GM13976 (cell line): Measurements from ENCODE around the gene CD2.
A peak's percentile ranks its signal among the peaks of the same experiment; 100 is the strongest.

Source experiments
- DNase-seq: peaks from one replicate; pipeline ENCODE4 v3.0.0; 2012; ENCODE audit warnings: low spot score
- in situ Hi-C: fragments of 300-500 bp; cut with MboI; formaldehyde crosslinking; loops from one replicate; pipeline ENCODE4 v1.12.0; 2022; ENCODE audit warnings: low sequenced_read_pairs, mixed read lengths, inconsistent platforms; ENCODE audit not compliant: unreplicated experiment
- TF ChIP-seq, protein P1 (sequence below): IDR thresholded peaks from 2 replicates; pipeline ENCODE4 v1.5.1; 2012; ENCODE audit warnings: borderline replicate concordance, mild to moderate bottlenecking; ENCODE audit not compliant: insufficient read depth; ENCODE audit errors: extremely low read depth, missing control alignments, control extremely low read depth

The CD2 gene

DNA sequence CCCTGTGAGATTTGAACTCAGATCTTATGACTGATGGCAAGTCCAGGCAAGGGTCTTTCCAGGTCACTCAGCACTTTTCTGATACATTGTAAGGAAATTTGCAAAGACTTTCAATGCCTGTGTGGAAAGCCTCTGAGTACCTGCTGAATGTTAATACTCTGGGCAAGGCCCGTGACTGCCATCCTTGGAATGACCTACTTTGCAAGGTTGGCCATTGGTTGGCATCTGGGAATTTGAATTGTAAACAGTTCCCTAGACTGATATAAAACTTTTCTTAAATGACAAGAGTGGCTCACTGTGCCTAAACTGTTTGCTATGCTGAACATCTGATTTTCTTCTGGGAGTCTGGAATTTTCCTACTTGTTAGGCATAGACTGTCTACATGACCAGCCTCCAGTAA is 57.1 kb downstream of the CD2 start:
- TF ChIP-seq, protein P1, sequence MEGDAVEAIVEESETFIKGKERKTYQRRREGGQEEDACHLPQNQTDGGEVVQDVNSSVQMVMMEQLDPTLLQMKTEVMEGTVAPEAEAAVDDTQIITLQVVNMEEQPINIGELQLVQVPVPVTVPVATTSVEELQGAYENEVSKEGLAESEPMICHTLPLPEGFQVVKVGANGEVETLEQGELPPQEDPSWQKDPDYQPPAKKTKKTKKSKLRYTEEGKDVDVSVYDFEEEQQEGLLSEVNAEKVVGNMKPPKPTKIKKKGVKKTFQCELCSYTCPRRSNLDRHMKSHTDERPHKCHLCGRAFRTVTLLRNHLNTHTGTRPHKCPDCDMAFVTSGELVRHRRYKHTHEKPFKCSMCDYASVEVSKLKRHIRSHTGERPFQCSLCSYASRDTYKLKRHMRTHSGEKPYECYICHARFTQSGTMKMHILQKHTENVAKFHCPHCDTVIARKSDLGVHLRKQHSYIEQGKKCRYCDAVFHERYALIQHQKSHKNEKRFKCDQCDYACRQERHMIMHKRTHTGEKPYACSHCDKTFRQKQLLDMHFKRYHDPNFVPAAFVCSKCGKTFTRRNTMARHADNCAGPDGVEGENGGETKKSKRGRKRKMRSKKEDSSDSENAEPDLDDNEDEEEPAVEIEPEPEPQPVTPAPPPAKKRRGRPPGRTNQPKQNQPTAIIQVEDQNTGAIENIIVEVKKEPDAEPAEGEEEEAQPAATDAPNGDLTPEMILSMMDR = no peak
- in situ Hi-C loops = no loop called here

DNA sequence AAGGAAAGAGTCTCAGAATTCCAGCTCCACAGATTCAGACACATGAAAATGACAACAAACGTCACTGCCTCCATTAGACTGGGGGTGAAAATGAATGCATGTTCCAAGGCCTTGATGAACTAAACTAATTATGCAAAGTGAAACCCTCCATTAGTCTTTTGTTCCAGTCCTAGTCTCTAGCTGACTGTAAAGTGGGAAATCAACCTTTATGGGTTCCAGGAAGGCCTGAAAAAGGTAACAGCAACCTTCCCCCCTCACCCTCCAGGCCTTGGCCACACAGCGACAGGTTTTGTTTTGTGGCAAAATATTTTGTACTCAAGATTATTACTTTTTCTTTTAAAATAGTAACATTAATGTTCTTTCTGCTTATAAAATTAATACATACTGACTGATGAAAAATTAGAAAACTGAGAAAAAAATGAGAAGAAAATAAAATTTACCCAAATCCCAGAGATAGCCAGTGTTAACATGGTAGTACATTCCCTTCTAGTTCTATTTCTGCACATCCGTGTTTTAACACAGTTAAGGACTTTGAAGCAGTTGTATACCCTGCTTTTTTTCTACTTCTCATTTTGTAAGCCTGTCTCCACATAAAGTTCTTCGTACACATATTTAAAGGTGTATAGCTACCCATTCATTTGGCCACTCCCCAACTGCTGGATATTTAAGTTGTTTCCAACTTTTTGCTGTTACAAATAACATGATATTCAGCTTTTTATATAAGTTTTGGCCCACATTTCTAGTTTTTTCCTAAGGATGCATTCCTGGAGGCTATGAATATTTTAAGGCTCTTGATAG is 60.9 kb downstream of the CD2 start:
- no peak for DNase-seq
- TF ChIP-seq, protein P1 = no peak
- in situ Hi-C loops = no loop called here

More for the DNA sequence above, 57.1 kb downstream of the CD2 start:
- DNase-seq = no peak

DNA sequence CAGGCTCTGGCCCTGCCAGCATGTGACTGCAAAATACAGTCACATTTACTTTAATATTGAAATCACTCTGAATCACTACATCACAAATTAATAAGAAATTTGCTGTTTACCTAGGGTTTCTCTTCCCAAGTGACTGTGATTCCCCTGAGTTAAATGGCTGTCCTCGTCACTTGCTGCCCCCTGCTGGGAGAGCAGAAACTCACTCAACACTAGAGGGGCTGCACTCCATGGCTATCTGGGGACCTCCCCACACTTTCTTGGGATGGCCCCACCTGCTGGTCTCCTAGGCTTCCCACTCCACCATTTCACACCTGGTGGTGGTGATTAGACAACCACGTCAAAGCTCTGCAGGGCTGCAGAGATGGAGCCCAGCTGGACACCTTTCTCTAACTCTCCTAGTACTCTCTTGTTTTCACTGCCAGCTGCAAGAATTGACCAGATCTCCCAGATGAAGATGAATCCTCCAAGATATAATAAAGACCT is 63.4 kb downstream of the CD2 start:
- DNase-seq = peak; percentile 75
- in situ Hi-C loops = no loop called here
- TF ChIP-seq, protein P1 = peak; percentile 69
